ENCODE measurements around the gene TCEAL7.
"Not testable (repeated sequence)": the region's sequence is repeated elsewhere in the genome, so short reads cannot be mapped to it uniquely, and the experiment has no call there.

TCEAL7 gene, protein sequence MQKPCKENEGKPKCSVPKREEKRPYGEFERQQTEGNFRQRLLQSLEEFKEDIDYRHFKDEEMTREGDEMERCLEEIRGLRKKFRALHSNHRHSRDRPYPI

DNA sequence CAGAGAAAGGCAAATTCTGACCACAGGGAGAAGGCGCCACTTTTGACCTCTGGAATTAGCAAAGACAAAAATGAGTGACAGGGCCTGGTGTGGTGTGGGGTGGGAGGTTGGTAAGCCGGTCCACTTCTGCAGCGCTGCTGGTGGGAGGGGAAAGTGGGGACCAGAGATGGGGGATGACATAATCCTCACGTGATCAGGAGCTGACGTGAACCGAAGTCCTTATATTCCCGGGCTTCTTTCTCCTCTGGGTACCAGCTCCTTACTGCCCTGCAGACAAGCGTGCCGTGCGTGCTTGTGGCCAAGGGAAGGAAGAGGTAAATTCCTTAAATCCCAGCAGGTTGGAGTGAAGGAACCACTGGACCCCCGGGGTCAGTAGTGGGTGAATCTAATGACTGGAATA, at the start of gene TCEAL7:
Gene TCEAL7 (plus strand): TSS at position 249 of the 400 bp plus-strand sequence. CDS start 1,165 bp downstream, outside the sequence.
- Histone ChIP-seq H3K79me2 (ENCODE audit: low read length) (no peaks in the 10 kb centered on the region), H4K20me1 (ENCODE audit: insufficient read depth, low read length) (no peaks in the 10 kb centered on the region), H3K36me3 (replicated peaks; ENCODE audit: low read depth, low read length) (no peaks in the 10 kb centered on the region), H3K27me3 (ENCODE audit: low read depth, low read length) (no peaks in the 10 kb centered on the region), H3K27ac (ENCODE audit: low read length) (no peak within 1 kb of the TSS), H3K4me1 (ENCODE audit: low read length) (no peaks in the 10 kb centered on the region), H3K9ac (ENCODE audit: low read length) (no peak within 1 kb of the TSS), H3K9me3 (ENCODE audit: insufficient read depth, low read length) (no peaks in the 10 kb centered on the region), H3K4me3 (ENCODE audit: low read length) (no peak within 1 kb of the TSS), H3K4me2 (ENCODE audit: low read length) (no peak within 1 kb of the TSS), H2AFZ (ENCODE audit: low read depth, low read length) (no peak within 1 kb of the TSS)
- TF ChIP-seq EZH2phosphoT487 (IDR thresholded peaks at IDR 0.05; ENCODE audit: low read depth), result no peak
- TF ChIP-seq, protein P1, sequence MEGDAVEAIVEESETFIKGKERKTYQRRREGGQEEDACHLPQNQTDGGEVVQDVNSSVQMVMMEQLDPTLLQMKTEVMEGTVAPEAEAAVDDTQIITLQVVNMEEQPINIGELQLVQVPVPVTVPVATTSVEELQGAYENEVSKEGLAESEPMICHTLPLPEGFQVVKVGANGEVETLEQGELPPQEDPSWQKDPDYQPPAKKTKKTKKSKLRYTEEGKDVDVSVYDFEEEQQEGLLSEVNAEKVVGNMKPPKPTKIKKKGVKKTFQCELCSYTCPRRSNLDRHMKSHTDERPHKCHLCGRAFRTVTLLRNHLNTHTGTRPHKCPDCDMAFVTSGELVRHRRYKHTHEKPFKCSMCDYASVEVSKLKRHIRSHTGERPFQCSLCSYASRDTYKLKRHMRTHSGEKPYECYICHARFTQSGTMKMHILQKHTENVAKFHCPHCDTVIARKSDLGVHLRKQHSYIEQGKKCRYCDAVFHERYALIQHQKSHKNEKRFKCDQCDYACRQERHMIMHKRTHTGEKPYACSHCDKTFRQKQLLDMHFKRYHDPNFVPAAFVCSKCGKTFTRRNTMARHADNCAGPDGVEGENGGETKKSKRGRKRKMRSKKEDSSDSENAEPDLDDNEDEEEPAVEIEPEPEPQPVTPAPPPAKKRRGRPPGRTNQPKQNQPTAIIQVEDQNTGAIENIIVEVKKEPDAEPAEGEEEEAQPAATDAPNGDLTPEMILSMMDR (IDR thresholded peaks at IDR 0.05; ENCODE audit: low read depth, low read length), result no peak

DNA sequence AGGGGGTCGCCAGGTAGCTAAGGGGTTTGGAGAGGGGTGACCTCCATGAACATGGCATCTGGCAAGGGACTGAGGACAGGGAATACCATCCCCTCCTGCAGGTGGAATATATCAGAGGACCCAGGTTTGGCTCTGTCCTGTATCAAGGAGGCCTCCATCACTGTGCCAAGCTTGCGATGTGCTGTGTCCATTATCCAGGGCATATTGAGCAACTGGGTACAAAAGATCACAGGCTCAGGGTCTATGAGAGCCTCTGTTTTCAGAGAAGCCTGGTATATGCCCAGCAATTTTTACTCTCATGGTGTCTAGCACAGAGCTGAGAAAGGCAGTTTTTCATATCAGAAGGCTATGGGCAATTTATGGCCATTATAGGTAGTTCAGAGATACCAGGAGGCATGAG, 36.9 kb upstream of the TCEAL7 start:
- H4K20me1 ChIP-seq (ENCODE audit: insufficient read depth, low read length), result no peaks in the 10 kb centered on the region
- no peak overlapping the region for H3K27ac ChIP-seq (ENCODE audit: low read length)
- TF ChIP-seq, protein P1 (IDR thresholded peaks at IDR 0.05; ENCODE audit: low read depth, low read length), result no peak
- no peak for TF ChIP-seq EZH2phosphoT487 (IDR thresholded peaks at IDR 0.05; ENCODE audit: low read depth)
- H3K4me3 ChIP-seq (ENCODE audit: low read length), result no peak overlapping the region
- H3K79me2 ChIP-seq (ENCODE audit: low read length), result no peaks in the 10 kb centered on the region
- no peaks in the 10 kb centered on the region for H3K4me1 ChIP-seq (ENCODE audit: low read length)
- H2AFZ ChIP-seq (ENCODE audit: low read depth, low read length), result no peak overlapping the region
- no peaks in the 10 kb centered on the region for H3K9me3 ChIP-seq (ENCODE audit: insufficient read depth, low read length)
- H3K36me3 ChIP-seq (replicated peaks; ENCODE audit: low read depth, low read length), result no peaks in the 10 kb centered on the region
- no peak overlapping the region for H3K4me2 ChIP-seq (ENCODE audit: low read length)
- H3K9ac ChIP-seq (ENCODE audit: low read length), result no peak overlapping the region
- H3K27me3 ChIP-seq (ENCODE audit: low read depth, low read length), result no peaks in the 10 kb centered on the region

DNA sequence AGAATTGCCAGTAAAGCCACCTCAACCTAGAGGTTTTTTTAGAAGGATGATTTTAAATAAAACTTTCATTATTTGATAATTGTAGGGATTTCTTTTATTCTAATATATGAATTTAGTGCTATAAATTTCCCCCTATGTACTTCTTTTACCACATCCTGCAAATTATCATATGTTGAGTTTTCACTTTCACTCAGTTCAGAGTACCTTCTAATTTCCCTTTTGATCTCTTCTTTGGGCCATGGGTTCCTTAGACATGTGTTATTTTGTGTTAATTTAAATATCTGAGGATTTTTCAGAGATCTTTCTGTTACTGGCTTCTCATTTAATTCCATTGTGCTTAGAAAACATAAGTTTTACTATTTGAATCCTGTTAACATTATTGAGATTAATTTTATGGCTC, 25.3 kb upstream of the TCEAL7 start:
- no peaks in the 10 kb centered on the region for H3K27me3 ChIP-seq (ENCODE audit: low read depth, low read length)
- H3K27ac ChIP-seq (ENCODE audit: low read length), result no peak overlapping the region
- no peak overlapping the region for H2AFZ ChIP-seq (ENCODE audit: low read depth, low read length)
- no peaks in the 10 kb centered on the region for H3K36me3 ChIP-seq (replicated peaks; ENCODE audit: low read depth, low read length)
- H3K79me2 ChIP-seq (ENCODE audit: low read length), result no peaks in the 10 kb centered on the region
- H4K20me1 ChIP-seq (ENCODE audit: insufficient read depth, low read length), result no peaks in the 10 kb centered on the region
- H3K4me3 ChIP-seq (ENCODE audit: low read length), result no peak overlapping the region
- H3K4me1 ChIP-seq (ENCODE audit: low read length), result peaks cover 9% of the 10 kb centered on the region
- TF ChIP-seq, protein P1 (IDR thresholded peaks at IDR 0.05; ENCODE audit: low read depth, low read length), result no peak
- TF ChIP-seq EZH2phosphoT487 (IDR thresholded peaks at IDR 0.05; ENCODE audit: low read depth), result no peak
- no peak overlapping the region for H3K9ac ChIP-seq (ENCODE audit: low read length)
- H3K4me2 ChIP-seq (ENCODE audit: low read length), result peak overlapping the region; percentile 32
- no peaks in the 10 kb centered on the region for H3K9me3 ChIP-seq (ENCODE audit: insufficient read depth, low read length)

DNA sequence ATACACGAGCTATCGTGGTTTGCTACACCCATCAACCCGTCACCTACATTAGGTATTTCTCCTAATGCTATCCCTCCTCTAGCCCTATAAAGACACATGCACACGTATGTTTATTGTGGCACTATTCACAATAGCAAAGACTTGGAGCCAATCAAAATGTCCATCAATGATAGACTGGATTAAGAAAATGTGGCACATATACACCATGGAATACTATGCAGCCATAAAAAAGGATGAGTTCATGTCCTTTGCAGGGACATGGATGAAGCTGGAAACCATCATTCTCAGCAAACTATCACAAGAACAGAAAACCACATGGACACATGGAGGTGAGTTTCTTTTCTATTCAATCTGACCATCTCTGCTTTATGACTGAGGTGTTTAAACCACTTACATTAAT, 24.4 kb upstream of the TCEAL7 start:
- not testable (repeated sequence) for H3K36me3 ChIP-seq (replicated peaks; ENCODE audit: low read depth, low read length); H3K27me3 ChIP-seq (ENCODE audit: low read depth, low read length); H3K4me1 ChIP-seq (ENCODE audit: low read length); H3K4me3 ChIP-seq (ENCODE audit: low read length); H3K79me2 ChIP-seq (ENCODE audit: low read length); H3K9me3 ChIP-seq (ENCODE audit: insufficient read depth, low read length); H3K9ac ChIP-seq (ENCODE audit: low read length); H4K20me1 ChIP-seq (ENCODE audit: insufficient read depth, low read length); H2AFZ ChIP-seq (ENCODE audit: low read depth, low read length); H3K4me2 ChIP-seq (ENCODE audit: low read length); H3K27ac ChIP-seq (ENCODE audit: low read length)
